HCT116 (cell line): ENCODE results near the gene CST6. TPM values are rescaled to one million over a fixed set of nuclear protein-coding genes. Genes with fewer than 3 reads are reported as not detected.

ENCODE experiments used
- ATAC-seq: fragments of 200-7000 bp; cut with Tn5 transposase; 2 replicates; pipeline ENCODE4 v1.9.1; 2020; ENCODE audit warnings: mild to moderate bottlenecking, moderate library complexity
- BruUV-seq: library from RNA; stranded (reverse); fragments of 400-500 nt; replicated peaks from 2 replicates; lab custom pipeline; 2021; lab: Mats Ljungman, UMichigan
- CTCF ChIA-PET: fragments of 300-600 bp; sonication (Branson Sonifier 250); formaldehyde crosslinking; loops from one replicate; lab custom pipeline; 2021; ENCODE audit warnings: antibody characterized with exemption; lab: Charles Lee
- POLR2A ChIA-PET: fragments of 300-600, 350-600 bp; sonication (Branson Sonifier 250); formaldehyde crosslinking; loops from one replicate; lab custom pipeline; 2021; ENCODE audit warnings: antibody characterized with exemption; lab: Charles Lee
- RAD21 ChIA-PET, 2 experiments: fragments of 300-600 bp; sonication (Branson Sonifier 250); formaldehyde crosslinking; loops; one replicate each; lab custom pipeline; 2023; ENCODE audit warnings: low total read pairs in 2 of 2; ENCODE audit not compliant: uncharacterized antibody in 2 of 2, unreplicated experiment in 2 of 2, low non-redundant PET in 1 of 2; lab: Charles Lee
- DNase-seq: peaks from one replicate; pipeline ENCODE4 v3.0.0-alpha.2; 2010; ENCODE audit warnings: low read depth, low spot score
- H2AFZ ChIP-seq: fragments of 200-600 bp; shearing (Covaris generic), sonication (generic); 2 replicates; pipeline ENCODE4 v1.6.1; 2017; ENCODE audit warnings: low read depth, mixed run types, mixed read lengths, antibody characterized with exemption, low read length; ENCODE audit not compliant: poor library complexity, severe bottlenecking
- H3K27ac ChIP-seq: 2 replicates; pipeline ENCODE4 v1.5.1; 2012; ENCODE audit warnings: low read depth, low read length
- H3K27me3 ChIP-seq: fragments of 200-600 bp; sonication (generic); 2 replicates; pipeline ENCODE4 v1.6.1; 2016; ENCODE audit warnings: mixed run types, low read length, mixed read lengths; ENCODE audit not compliant: insufficient read depth
- H3K36me3 ChIP-seq, 2 experiments: fragments of 200-500 bp in 1 of 2; fragments of 200-600 bp in 1 of 2; sonication (Bioruptor generic) in 1 of 2; sonication (generic) in 1 of 2; 2 replicates each; pipeline versions ENCODE4 v1.5.1 to v1.6.1; 2014 to 2016; ENCODE audit warnings: low read length in 2 of 2, inconsistent platforms in 1 of 2, mixed read lengths in 1 of 2, mixed run types in 1 of 2; ENCODE audit not compliant: insufficient read depth in 2 of 2, control insufficient read depth in 1 of 2
- H3K4me1 ChIP-seq, 2 experiments: fragments of 200-600 bp in 1 of 2; sonication (generic) in 1 of 2; 2 replicates each; pipeline versions ENCODE4 v1.5.1 to v1.6.1; 2012 to 2017; ENCODE audit warnings: low read length in 2 of 2, inconsistent platforms in 1 of 2, mild to moderate bottlenecking in 1 of 2, mixed read lengths in 1 of 2, mixed run types in 1 of 2, moderate library complexity in 1 of 2; ENCODE audit not compliant: insufficient read depth in 2 of 2, control insufficient read depth in 1 of 2
- H3K4me2 ChIP-seq: fragments of 200-600 bp; sonication (generic); 2 replicates; pipeline ENCODE4 v1.6.1; 2017; ENCODE audit warnings: mixed run types, low read length, mixed read lengths
- H3K4me3 ChIP-seq, 2 experiments: fragments of 200-600 bp in 1 of 2; sonication (generic) in 1 of 2; replicated peaks in 1 of 2; 2 replicates each; pipeline ENCODE4 v1.5.1; 2011 to 2016; ENCODE audit warnings: low read length in 2 of 2, control low read depth in 1 of 2, low read depth in 1 of 2, mild to moderate bottlenecking in 1 of 2, mixed read lengths in 1 of 2, mixed run types in 1 of 2
- H3K79me2 ChIP-seq: fragments of 200-600 bp; sonication (generic); 2 replicates; pipeline ENCODE4 v1.6.1; 2017; ENCODE audit warnings: mild to moderate bottlenecking, mixed run types, low read length, moderate library complexity, mixed read lengths; ENCODE audit not compliant: insufficient read depth
- H3K9ac ChIP-seq: fragments of 200-600 bp; sonication (generic); 2 replicates; pipeline ENCODE4 v1.6.1; 2016; ENCODE audit warnings: low read length, mixed read lengths
- H3K9me2 ChIP-seq: fragments of 200-600 bp; sonication (generic), shearing (Covaris generic); 2 replicates; pipeline ENCODE4 v1.6.1; 2017; ENCODE audit warnings: mixed run types, mild to moderate bottlenecking, moderate library complexity; ENCODE audit not compliant: insufficient read depth
- H3K9me3 ChIP-seq, 2 experiments: fragments of 200-500 bp in 1 of 2; fragments of 200-600 bp in 1 of 2; sonication (Bioruptor generic) in 1 of 2; sonication (generic) in 1 of 2; 2 replicates each; pipeline ENCODE4 v1.6.1; 2014 to 2017; ENCODE audit warnings: low read length in 2 of 2, mixed read lengths in 2 of 2, inconsistent platforms in 1 of 2, low read depth in 1 of 2, mild to moderate bottlenecking in 1 of 2, mixed run types in 1 of 2, moderate library complexity in 1 of 2; ENCODE audit not compliant: control insufficient read depth in 1 of 2, insufficient read depth in 1 of 2
- H4K20me1 ChIP-seq: fragments of 200-600 bp; sonication (generic), shearing (Covaris generic); 2 replicates; pipeline ENCODE4 v1.6.1; 2017; ENCODE audit warnings: mixed run types, mild to moderate bottlenecking, moderate library complexity; ENCODE audit not compliant: insufficient read depth
- CEBPB ChIP-seq: IDR thresholded peaks from 2 replicates; pipeline ENCODE4 v1.6.1; 2012; ENCODE audit warnings: low read depth
- CTCF ChIP-seq, 3 experiments: fragments of 200-600 bp in 1 of 3; sonication (generic) in 1 of 3; IDR thresholded peaks in 2 of 3; conservative IDR thresholded peaks in 1 of 3; 2 replicates each; pipeline ENCODE4 v1.5.1; 2012 to 2017; ENCODE audit warnings: low read depth in 2 of 3, low read length in 2 of 3, antibody characterized with exemption in 1 of 3, borderline replicate concordance in 1 of 3, control low read depth in 1 of 3, mild to moderate bottlenecking in 1 of 3, mixed read lengths in 1 of 3, mixed run types in 1 of 3, moderate library complexity in 1 of 3; ENCODE audit not compliant: insufficient read depth in 1 of 3
- ELF1 ChIP-seq: IDR thresholded peaks from 2 replicates; pipeline ENCODE4 v1.6.1; 2012; ENCODE audit warnings: low read depth, borderline replicate concordance
- FOSL1 ChIP-seq: IDR thresholded peaks from 2 replicates; pipeline ENCODE4 v1.6.1; 2012; ENCODE audit warnings: low read depth
- MAX ChIP-seq: IDR thresholded peaks from 2 replicates; pipeline ENCODE4 v1.6.1; 2012
- POLR2AphosphoS5 ChIP-seq: IDR thresholded peaks from 2 replicates; pipeline ENCODE4 v1.6.1; 2011; ENCODE audit warnings: mild to moderate bottlenecking, low read depth, low read length, moderate library complexity
- REST ChIP-seq: IDR thresholded peaks from 2 replicates; pipeline ENCODE4 v1.6.1; 2012; ENCODE audit warnings: low read depth
- SIN3A ChIP-seq: IDR thresholded peaks from 2 replicates; pipeline ENCODE4 v1.6.1; 2012; ENCODE audit warnings: low read depth
- SP1 ChIP-seq: IDR thresholded peaks from 2 replicates; pipeline ENCODE4 v1.6.1; 2012; ENCODE audit warnings: low read depth
- SRF ChIP-seq: IDR thresholded peaks from 2 replicates; pipeline ENCODE4 v1.6.1; 2012; ENCODE audit warnings: low read depth
- TCF7L2 ChIP-seq: IDR thresholded peaks from 2 replicates; pipeline ENCODE4 v1.7.0; 2011; ENCODE audit warnings: borderline replicate concordance, inconsistent platforms; ENCODE audit not compliant: insufficient read depth, insufficient read length; ENCODE audit errors: extremely low read depth
- YY1 ChIP-seq: IDR thresholded peaks from 2 replicates; pipeline ENCODE4 v1.6.1; 2011; ENCODE audit warnings: low read length, low read depth, moderate library complexity, mild to moderate bottlenecking; ENCODE audit not compliant: insufficient replicate concordance; ENCODE audit errors: extremely low read depth
- ZFX ChIP-seq: fragments of 450-650 bp; IDR thresholded peaks from 2 replicates; pipeline ENCODE4 v1.6.1; 2017
- ZNF274 ChIP-seq: fragments of 200-500 bp; sonication (Bioruptor generic); IDR thresholded peaks from 2 replicates; pipeline ENCODE4 v1.6.1; 2014; ENCODE audit warnings: mild to moderate bottlenecking, low read depth, low read length, inconsistent platforms
- intact Hi-C: fragments of 100-400 bp; cut with micrococcal nuclease; formaldehyde crosslinking; loops from 2 replicates; pipeline ENCODE4 v1.10.0; 2022
- total RNA-seq: library from RNA; stranded (reverse); gene quantifications from one replicate; pipeline ENCODE4 v1.2.1, GENCODE V29; 2021; ENCODE audit not compliant: unreplicated experiment

CST6 gene
- total RNA-seq, 1 experiment from 2014 or later = 68.1 TPM

DNA sequence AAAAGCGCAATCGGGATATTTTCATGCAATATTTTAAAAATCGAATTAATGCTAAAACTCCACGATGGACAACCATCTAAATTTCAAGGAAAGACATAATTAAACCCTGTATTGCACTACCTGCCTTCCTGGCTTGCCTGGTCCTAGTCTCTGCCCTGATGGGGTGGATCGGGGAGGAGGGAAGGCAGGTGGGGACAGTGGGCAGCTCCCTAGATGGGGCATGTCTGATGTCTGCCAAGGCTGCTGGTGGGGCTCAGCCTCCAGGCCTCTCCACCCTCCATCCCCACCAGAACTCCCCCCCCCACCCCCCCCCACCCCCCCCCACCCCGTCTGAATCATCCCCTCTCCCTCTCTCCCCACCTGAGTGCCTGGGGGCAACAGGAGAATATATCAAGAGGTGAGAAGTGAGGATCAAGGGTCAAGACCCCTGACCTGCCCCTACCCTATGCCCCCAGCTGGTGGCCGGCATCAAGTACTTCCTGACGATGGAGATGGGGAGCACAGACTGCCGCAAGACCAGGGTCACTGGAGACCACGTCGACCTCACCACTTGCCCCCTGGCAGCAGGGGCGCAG, 650 bp downstream of the CST6 start:
- RAD21 ChIA-PET = no interaction called here
- Histone ChIP-seq H3K9me3 (no peaks in the 10 kb centered on the region), H3K27me3 (no peaks in the 10 kb centered on the region), H3K79me2 (peaks cover 11% of the 10 kb centered on the region; the same call in 1 of the 2 replicates), H3K4me1 (peaks cover 75 to 100% of the 10 kb centered on the region in 2 experiments)
- intact Hi-C loops = no loop called here
- no peak for DNase-seq
- CTCF ChIA-PET = interaction anchor here (0.7 to 3.2 kb wide), 4 partner anchors 9 to 232 kb away, joined by 5 to 22 read pairs (median 8); partner anchors contain the start of gene FIBP
- no peak for ATAC-seq
- POLR2A ChIA-PET = interaction anchor here (1.2 to 2.6 kb wide), 3 partner anchors 9 to 97 kb away, joined by 4 to 17 read pairs (median 10); partner anchors contain the start of genes BANF1 and EIF1AD
- TF ChIP-seq FOSL1 (no peak), SRF (no peak), YY1 (no peak), ELF1 (no peak), REST (no peak), MAX (no peak), CTCF (IDR thresholded peaks at IDR 0.05 in 2 of 3, conservative IDR thresholded peaks at IDR 0.05 in 1 of 3; ENCODE audit: borderline replicate concordance in 1 of 3, insufficient read depth in 1 of 3, low read depth in 2 of 3, low read length in 2 of 3) (no peak), CEBPB (no peak), ZNF274 (no peak), SP1 (no peak), TCF7L2 (no peak), SIN3A (no peak), POLR2AphosphoS5 (no peak), ZFX (no peak)
- TF ChIP-seq, all 23 proteins: peak for 0
- peak overlapping the region; percentile 89 for H3K27ac ChIP-seq
- peak overlapping the region; percentile 72 for H3K4me2 ChIP-seq
- H3K9me2 ChIP-seq = no peaks in the 10 kb centered on the region
- H4K20me1 ChIP-seq = no peaks in the 10 kb centered on the region
- no peaks in the 10 kb centered on the region for H3K36me3 ChIP-seq
- BruUV-seq = no TSS peak
- no peak overlapping the region for H2AFZ ChIP-seq
- peak overlapping the region; percentile 44 to 59 for H3K4me3 ChIP-seq
- H3K9ac ChIP-seq = peak overlapping the region; percentile 74
